Measurements from ENCODE around the gene COLQ.

GRCh38 chr3:15465876-15466585, 55.5 kb downstream of the COLQ start:
- no peak for TF ChIP-seq POLR2A (IDR thresholded peaks at IDR 0.05; ENCODE audit: low read length)
- TF ChIP-seq GATA1 (IDR thresholded peaks at IDR 0.05; ENCODE audit: low read depth, low read length) = no peak
